ENCODE data around the gene HMBS. TPM values are rescaled to one million over a fixed set of nuclear protein-coding genes. Genes with fewer than 3 reads are reported as not detected.

HMBS gene
- total and polyA plus RNA-seq, 2 experiments from 2014 or later, result 101 to 107 TPM

DNA sequence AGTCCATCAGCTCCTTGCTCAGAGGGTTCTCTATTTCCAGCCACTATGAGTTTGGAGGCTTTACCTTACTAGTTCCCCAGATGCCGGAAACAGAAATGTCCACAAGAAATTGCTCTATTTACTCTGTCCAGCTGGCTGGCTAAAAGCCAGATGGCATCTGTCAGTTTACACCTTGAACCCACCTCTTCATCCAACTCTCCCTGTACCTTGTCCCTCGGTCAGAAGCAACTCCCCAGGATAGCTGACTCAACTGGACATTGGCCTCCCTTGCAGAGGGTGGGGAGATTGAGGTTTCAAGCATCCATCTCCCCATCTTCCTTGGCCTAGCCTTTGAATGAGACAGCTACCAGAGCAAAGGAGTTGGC, 24.2 kb downstream of the HMBS start:
- H3K27me3 Mint-ChIP-seq (ENCODE audit: insufficient read depth, low read depth, poor library complexity), result peaks cover 21% of the 10 kb centered on the region
- Histone ChIP-seq H3K4me3 (peak overlapping the region; percentile 84; the same call in 1 of the 2 replicates), H3F3A (replicated peaks; ENCODE audit: low read depth) (peaks cover 9% of the 10 kb centered on the region; the same call in 1 of the 2 replicates), H3K27me3 (ENCODE audit: insufficient read depth) (peaks cover 20% of the 10 kb centered on the region), H3K4me1 (ENCODE audit: insufficient read depth) (peaks cover 18% of the 10 kb centered on the region), H3K4me2 (peak overlapping the region; percentile 99; the same call in 1 of the 2 replicates), H4K20me1 (replicated peaks; ENCODE audit: insufficient read depth) (no peaks in the 10 kb centered on the region), H3K79me2 (replicated peaks; ENCODE audit: insufficient read depth) (no peaks in the 10 kb centered on the region), H3K36me3 (ENCODE audit: insufficient read depth) (no peaks in the 10 kb centered on the region), H3K9me2 (ENCODE audit: insufficient read depth) (no peaks in the 10 kb centered on the region), H2AFZ (no peak overlapping the region), H3K27ac (ENCODE audit: low read depth) (no peak overlapping the region)
- ATAC-seq (no peak), DNase-seq (ENCODE audit: low spot score) (no peak)
- peaks cover 26% of the 10 kb centered on the region for H3K4me1 Mint-ChIP-seq
- peak overlapping the region; percentile 76 for H3K4me3 Mint-ChIP-seq
- H3K9me3 Mint-ChIP-seq, result no peaks in the 10 kb centered on the region
- TF ChIP-seq ZNF114 (CRISPR knock-in tag; IDR thresholded peaks at IDR 0.05) (no peak), EZH2 (IDR thresholded peaks at IDR 0.05; ENCODE audit: low read depth, unreplicated experiment) (no peak), EZH2phosphoT487 (IDR thresholded peaks at IDR 0.05; ENCODE audit: unreplicated experiment) (no peak), STAT1 (IDR thresholded peaks at IDR 0.05; ENCODE audit: unreplicated experiment) (no peak), POLR2AphosphoS5 (IDR thresholded peaks at IDR 0.05; ENCODE audit: low read depth) (no peak), CREB1 (CRISPR knock-in tag; IDR thresholded peaks at IDR 0.05; ENCODE audit: low read depth) (no peak), NANOG (IDR thresholded peaks at IDR 0.05; ENCODE audit: borderline replicate concordance) (no peak), ETS1 (IDR thresholded peaks at IDR 0.05) (no peak), ZNF331 (CRISPR knock-in tag; IDR thresholded peaks at IDR 0.05; ENCODE audit: low read depth) (no peak), JUNB (IDR thresholded peaks at IDR 0.05; ENCODE audit: unreplicated experiment) (no peak), CTCF (conservative IDR thresholded peaks at IDR 0.05; ENCODE audit: low read depth in 2 of 2) (no peak)
- TF ChIP-seq, protein P1, sequence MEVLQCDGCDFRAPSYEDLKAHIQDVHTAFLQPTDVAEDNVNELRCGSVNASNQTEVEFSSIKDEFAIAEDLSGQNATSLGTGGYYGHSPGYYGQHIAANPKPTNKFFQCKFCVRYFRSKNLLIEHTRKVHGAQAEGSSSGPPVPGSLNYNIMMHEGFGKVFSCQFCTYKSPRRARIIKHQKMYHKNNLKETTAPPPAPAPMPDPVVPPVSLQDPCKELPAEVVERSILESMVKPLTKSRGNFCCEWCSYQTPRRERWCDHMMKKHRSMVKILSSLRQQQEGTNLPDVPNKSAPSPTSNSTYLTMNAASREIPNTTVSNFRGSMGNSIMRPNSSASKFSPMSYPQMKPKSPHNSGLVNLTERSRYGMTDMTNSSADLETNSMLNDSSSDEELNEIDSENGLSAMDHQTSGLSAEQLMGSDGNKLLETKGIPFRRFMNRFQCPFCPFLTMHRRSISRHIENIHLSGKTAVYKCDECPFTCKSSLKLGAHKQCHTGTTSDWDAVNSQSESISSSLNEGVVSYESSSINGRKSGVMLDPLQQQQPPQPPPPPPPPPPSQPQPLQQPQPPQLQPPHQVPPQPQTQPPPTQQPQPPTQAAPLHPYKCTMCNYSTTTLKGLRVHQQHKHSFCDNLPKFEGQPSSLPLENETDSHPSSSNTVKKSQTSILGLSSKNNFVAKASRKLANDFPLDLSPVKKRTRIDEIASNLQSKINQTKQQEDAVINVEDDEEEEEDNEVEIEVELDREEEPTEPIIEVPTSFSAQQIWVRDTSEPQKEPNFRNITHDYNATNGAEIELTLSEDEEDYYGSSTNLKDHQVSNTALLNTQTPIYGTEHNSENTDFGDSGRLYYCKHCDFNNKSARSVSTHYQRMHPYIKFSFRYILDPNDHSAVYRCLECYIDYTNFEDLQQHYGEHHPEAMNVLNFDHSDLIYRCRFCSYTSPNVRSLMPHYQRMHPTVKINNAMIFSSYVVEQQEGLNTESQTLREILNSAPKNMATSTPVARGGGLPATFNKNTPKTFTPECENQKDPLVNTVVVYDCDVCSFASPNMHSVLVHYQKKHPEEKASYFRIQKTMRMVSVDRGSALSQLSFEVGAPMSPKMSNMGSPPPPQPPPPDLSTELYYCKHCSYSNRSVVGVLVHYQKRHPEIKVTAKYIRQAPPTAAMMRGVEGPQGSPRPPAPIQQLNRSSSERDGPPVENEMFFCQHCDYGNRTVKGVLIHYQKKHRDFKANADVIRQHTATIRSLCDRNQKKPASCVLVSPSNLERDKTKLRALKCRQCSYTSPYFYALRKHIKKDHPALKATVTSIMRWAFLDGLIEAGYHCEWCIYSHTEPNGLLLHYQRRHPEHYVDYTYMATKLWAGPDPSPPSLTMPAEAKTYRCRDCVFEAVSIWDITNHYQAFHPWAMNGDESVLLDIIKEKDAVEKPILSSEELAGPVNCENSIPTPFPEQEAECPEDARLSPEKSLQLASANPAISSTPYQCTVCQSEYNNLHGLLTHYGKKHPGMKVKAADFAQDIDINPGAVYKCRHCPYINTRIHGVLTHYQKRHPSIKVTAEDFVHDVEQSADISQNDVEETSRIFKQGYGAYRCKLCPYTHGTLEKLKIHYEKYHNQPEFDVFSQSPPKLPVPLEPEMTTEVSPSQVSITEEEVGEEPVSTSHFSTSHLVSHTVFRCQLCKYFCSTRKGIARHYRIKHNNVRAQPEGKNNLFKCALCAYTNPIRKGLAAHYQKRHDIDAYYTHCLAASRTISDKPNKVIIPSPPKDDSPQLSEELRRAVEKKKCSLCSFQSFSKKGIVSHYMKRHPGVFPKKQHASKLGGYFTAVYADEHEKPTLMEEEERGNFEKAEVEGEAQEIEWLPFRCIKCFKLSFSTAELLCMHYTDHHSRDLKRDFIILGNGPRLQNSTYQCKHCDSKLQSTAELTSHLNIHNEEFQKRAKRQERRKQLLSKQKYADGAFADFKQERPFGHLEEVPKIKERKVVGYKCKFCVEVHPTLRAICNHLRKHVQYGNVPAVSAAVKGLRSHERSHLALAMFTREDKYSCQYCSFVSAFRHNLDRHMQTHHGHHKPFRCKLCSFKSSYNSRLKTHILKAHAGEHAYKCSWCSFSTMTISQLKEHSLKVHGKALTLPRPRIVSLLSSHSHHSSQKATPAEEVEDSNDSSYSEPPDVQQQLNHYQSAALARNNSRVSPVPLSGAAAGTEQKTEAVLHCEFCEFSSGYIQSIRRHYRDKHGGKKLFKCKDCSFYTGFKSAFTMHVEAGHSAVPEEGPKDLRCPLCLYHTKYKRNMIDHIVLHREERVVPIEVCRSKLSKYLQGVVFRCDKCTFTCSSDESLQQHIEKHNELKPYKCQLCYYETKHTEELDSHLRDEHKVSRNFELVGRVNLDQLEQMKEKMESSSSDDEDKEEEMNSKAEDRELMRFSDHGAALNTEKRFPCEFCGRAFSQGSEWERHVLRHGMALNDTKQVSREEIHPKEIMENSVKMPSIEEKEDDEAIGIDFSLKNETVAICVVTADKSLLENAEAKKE (CRISPR knock-in tag; IDR thresholded peaks at IDR 0.05), result no peak
- TF ChIP-seq, protein P2, sequence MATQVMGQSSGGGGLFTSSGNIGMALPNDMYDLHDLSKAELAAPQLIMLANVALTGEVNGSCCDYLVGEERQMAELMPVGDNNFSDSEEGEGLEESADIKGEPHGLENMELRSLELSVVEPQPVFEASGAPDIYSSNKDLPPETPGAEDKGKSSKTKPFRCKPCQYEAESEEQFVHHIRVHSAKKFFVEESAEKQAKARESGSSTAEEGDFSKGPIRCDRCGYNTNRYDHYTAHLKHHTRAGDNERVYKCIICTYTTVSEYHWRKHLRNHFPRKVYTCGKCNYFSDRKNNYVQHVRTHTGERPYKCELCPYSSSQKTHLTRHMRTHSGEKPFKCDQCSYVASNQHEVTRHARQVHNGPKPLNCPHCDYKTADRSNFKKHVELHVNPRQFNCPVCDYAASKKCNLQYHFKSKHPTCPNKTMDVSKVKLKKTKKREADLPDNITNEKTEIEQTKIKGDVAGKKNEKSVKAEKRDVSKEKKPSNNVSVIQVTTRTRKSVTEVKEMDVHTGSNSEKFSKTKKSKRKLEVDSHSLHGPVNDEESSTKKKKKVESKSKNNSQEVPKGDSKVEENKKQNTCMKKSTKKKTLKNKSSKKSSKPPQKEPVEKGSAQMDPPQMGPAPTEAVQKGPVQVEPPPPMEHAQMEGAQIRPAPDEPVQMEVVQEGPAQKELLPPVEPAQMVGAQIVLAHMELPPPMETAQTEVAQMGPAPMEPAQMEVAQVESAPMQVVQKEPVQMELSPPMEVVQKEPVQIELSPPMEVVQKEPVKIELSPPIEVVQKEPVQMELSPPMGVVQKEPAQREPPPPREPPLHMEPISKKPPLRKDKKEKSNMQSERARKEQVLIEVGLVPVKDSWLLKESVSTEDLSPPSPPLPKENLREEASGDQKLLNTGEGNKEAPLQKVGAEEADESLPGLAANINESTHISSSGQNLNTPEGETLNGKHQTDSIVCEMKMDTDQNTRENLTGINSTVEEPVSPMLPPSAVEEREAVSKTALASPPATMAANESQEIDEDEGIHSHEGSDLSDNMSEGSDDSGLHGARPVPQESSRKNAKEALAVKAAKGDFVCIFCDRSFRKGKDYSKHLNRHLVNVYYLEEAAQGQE (IDR thresholded peaks at IDR 0.05; ENCODE audit: unreplicated experiment), result no peak
- no peaks in the 10 kb centered on the region; the same call in 2 of the 3 replicates for H3K36me3 Mint-ChIP-seq (ENCODE audit: low read depth)
- no peak overlapping the region for H3K27ac Mint-ChIP-seq

Data from GM23338 (cell line).